HG03457 (cell line): ENCODE measurements around the gene HIPK4.
"Not testable (repeated sequence)": the region's sequence is repeated elsewhere in the genome, so short reads cannot be mapped to it uniquely, and the experiment has no call there.

Experiments used
- ATAC-seq: cut with Tn5 transposase; IDR thresholded peaks from one replicate; pipeline ENCODE4 v1.9.1; 2021; ENCODE audit warnings: moderate number of reproducible peaks; ENCODE audit not compliant: unreplicated experiment

HIPK4 gene

DNA sequence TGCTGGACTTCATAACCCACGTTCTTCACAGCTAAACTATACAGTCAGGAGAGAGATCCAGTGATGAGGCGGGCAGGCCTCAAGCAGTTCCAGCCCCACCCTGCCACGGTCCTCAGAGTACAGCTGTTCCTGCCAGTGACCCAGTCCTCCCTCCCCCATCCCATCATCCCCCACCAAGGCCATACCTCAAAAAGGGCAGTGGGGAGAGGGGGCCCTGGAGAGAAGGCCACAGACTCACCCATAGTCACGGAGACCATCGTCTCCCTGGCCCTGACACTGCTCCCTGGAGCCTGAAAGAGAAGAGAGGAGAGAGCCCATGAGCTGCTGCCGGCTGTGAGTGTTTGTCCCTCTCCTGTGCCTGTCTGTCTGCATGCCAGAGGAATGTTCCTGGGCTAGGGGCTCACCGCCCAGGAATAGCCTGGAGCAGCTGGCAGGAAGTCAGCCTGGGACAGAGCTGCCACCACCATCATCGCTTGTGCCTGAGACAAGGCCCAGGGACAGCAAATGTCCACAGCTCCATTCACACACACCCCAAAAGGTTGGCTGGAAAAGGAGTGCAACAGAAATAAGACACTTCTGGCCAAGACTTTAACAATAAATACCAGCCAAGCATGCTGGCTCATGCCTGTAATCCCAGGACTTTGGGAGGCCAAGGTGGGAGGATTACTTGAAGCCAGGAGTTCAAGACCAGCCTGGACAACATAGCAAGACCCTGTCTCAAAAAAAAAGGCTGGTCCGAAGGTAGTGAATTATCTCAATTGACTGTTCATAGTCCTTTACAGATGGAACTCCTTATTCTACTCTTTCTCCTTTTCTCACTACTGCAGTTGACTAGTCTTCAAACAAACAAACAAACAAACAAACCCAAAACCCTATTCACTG lies 48.1 kb downstream of the HIPK4 start:
- ATAC-seq: no peak

DNA sequence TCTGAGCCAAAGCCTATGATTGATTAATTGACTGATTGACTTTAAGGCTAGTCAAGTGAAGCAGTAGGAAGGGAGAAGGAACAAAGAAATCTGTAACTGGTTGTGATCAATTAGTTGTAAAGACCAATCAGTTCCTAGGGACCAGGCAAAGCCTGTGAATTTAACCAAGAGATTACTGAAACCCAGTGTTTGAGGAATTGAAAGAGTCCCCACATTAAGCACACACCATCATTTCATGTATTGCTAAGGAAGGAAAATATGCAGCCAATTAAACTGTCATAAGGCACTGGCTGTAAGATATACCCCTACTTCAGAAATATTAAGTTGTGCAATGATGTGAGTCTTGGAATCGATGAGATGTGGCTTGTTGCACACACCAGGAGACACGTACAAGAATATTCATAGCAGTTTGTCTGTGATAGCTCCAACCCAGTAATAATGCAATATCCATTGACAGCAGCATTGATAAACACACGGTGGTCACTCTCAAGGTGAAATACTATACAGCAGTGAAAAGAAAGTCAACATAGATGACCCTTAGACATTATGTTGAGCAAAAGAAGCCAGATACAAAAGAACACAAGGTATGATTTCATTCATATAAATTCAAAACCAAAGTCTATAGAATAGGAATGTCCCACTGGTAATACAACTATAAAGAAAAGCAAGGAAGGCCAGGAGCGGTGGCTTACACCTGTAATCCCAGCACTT lies 50.8 kb downstream of the HIPK4 start:
- no peak for ATAC-seq

DNA sequence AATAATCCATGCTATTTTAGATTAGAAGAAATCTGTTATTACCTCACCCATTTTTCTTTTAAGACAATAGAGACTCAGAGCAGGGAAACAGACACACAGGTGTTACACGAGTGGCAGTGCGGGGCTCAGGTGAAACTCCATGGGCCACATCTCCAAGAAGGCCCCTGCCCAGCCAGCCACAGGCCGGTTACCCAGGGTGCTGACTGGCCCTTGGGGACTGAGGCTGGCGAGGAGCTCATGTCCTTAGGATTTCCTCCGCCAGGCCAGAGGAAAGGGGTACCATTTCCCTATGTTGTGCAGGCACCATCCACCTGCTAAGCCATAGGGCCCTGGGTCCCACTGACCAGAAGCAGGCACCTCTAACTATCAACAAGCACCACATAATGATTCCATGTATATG lies 52.4 kb downstream of the HIPK4 start:
- ATAC-seq: no peak

DNA sequence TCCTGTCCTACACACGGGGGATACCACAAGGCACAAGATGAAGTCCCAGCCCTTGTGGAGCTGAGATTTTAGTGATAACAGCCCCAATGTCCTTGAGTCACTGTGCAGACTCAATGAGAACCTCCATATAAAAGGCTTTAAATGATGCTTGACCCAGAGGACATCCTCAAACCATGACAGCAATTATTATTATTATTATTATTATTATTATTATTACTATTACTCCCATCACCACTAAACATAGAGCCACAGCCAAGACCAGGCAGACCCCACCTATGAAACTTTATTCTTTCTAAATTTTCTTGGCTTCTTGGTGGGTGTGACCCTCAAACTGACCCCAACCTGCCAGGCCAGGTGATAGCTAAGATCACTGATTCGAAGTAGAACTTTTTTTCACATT lies 52.9 kb downstream of the HIPK4 start:
- ATAC-seq: no peak

DNA sequence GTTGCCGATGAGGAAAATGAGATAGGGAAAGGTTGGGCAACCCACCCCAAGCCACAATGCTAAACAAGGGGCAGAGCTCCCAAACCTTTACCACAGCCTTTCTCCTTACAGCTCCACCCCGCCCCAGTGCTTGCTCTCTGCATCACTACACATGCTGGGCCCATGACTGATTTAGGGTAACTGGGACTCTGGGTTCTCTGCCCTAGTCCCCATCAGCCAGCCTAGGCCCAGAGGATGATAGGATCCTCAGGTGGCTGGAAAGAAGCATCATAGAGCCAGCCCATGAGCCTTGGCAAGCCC lies 53.4 kb downstream of the HIPK4 start:
- ATAC-seq: no peak

DNA sequence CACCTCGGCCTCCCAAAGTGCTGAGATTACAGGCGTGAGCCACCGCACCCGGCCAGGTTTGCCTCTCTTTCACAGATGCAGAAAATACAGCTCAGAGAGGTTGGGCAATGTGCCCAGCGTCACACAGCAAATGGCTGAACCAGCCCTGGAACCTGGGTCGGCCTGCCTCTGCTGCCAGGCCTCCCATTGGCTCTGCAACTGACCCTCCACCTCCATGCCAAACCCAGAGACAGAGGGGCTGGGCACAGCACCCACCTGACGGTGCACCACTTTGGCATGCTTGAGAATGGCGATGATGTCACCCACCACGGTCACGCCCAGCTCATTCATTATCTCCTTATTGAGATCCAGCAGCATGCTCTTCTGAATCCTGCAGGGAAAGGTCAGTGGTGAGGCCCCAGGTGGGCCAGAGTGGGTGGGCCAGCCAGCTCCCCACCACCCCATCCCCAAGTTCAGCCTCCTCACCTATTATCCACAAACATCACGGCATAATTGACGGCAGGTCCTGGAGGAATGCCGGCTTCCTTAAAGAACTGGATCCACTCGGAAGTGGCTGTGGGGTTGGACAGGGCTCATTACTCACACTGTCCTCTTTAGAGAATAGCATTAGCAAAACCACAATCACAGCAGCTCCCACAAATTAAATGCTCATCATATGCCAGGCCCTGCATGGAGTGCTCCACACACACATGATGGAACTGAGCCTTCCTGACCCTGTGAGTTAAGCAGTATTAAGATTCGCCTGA lies 54.0 kb downstream of the HIPK4 start:
- ATAC-seq: no peak

DNA sequence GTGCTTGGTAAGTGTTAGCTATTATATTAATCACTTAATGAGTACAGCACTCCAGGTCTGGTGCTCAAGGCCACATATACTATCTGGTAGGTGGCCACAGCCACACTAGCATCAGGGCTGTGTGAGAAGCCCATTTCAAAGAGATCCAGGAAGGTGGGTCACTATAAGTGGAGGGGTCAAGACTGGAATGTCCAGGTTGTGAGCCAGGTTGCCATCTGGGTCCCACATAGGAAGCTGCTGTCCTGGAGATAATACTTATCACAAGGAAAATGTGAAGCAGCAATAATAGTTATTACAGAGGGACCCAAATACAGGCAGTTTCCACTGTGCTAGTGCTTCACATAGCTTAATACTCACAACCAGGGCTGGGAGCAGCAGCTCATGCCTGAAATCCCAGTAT lies 54.9 kb downstream of the HIPK4 start:
- ATAC-seq: no peak

DNA sequence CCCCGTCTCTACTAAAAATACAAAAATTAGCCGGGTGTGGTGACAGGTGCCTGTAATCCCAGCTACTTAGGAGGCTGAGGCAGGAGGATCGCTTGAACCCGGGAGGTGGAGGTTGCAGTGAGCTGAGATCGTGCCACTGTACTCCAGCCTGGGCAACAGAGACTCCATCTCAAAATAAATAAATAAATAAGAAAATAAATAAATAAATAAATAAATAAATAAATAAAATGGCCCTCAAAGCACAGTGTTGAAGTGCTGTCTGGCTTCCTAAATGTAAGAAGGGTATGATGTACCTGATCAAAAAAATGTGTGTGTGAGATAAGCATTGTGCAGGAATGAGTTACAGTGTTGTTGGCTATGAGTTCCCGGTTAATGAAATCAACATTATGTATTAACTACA lies 56.9 kb downstream of the HIPK4 start:
- ATAC-seq: not testable (repeated sequence)

DNA sequence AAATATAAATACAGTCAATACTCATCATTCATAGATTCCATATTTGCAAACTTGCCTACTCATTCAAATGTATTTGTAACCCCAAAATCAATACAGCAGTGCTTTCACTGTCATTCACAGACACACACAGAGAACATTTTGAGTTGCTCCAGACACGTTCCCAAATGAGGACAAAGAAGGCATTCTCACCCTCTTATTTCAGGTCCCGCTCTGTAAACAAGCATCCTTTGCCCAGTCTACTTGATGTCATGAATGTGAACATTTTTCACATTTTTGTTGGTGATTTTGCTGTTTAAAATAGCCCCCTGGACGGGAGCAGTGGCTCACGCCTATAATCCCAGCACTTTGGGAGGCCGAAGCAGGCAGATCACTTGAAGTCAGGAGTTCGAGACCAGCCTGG lies 57.3 kb downstream of the HIPK4 start:
- no peak for ATAC-seq

DNA sequence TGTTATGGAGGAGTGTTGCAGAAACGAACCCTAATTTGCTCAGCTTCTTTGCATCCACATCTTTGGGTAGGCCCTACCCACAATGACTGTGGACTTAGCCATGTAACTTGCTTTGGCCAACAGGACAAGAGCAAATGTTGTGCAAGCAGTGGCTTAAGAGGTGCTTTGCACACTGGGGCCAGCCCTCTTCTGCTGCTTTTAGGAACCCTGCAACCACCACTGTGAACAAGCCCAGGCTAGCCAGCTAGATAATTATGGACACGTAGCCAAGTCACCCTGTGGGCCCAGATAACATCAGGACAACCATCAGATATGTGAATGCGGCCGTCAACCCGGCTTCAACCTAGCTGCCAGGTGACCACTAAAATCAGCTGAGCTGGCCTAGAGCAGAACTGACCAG lies 58.9 kb downstream of the HIPK4 start:
- ATAC-seq: no peak
